ENCODE results near the gene SOHLH1.

DNA sequence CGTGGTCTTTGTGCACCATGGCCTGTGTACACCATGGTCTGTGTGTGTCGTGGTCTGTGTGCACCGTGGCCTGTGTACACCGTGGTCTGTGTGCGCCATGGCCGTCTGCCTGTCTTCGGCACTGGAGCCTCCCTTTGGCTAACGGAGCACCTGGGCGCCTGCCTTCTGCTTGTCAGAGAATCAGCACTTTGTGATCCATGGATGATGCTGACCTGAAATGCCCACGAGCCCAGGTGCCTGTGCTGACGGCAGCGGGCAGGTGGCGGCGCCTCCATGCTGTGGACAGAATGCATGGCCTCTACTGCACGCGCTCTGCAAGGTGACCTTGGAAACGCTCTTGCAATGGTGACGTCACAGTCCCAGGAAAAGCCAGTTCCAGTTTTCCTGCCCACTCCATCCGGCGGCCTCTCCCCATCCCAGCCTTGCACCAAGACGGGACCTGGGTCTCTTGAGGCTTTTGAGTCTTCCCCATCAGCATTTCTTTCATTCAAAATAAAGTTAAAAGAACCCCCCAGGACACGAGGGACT is 21.6 kb downstream of the SOHLH1 start:
- TF ChIP-seq CTCF (IDR thresholded peaks at IDR 0.05 in 2 of 3, conservative IDR thresholded peaks at IDR 0.05 in 1 of 3; ENCODE audit: control insufficient read depth in 2 of 3, extremely low read depth in 1 of 3, insufficient read depth in 1 of 3, low read depth in 3 of 3, low read length in 3 of 3), result no peak
- TF ChIP-seq TAF1 (IDR thresholded peaks at IDR 0.05; ENCODE audit: borderline replicate concordance, low read depth, low read length), result no peak

Measured in GM12878 (cell line).